Astrocyte (in vitro differentiated cells and primary cell): Measurements from ENCODE around the gene CACNA1D. TPM values are rescaled to one million over a fixed set of nuclear protein-coding genes. Genes with fewer than 3 reads are reported as not detected.

Experiments used
- DNase-seq: peaks from one replicate; pipeline ENCODE4 v3.0.0-alpha.2; 2010; ENCODE audit warnings: low read depth
- FAIRE-seq: peaks from 2 replicates; lab custom pipeline; 2011; peaks lifted over from hg19 to GRCh38; lab: Jason Lieb, UNC
- H2AFZ ChIP-seq: 2 replicates; pipeline ENCODE4 v1.6.0; 2012; ENCODE audit warnings: low read depth, low read length, inconsistent platforms
- H3K27ac ChIP-seq: 2 replicates; pipeline ENCODE4 v1.5.1; 2011; ENCODE audit warnings: low read depth, low read length, inconsistent platforms
- H3K27me3 ChIP-seq: 2 replicates; pipeline ENCODE4 v1.6.0; 2011; ENCODE audit warnings: low read length, inconsistent platforms; ENCODE audit not compliant: insufficient read depth
- H3K36me3 ChIP-seq: 2 replicates; pipeline ENCODE4 v1.5.1; 2011; ENCODE audit warnings: low read length, inconsistent platforms; ENCODE audit not compliant: insufficient read depth
- H3K4me1 ChIP-seq: 2 replicates; pipeline ENCODE4 v1.5.1; 2011; ENCODE audit warnings: low read length, inconsistent platforms; ENCODE audit not compliant: insufficient read depth
- H3K4me2 ChIP-seq: 2 replicates; pipeline ENCODE4 v1.6.0; 2012; ENCODE audit warnings: low read length, inconsistent platforms
- H3K4me3 ChIP-seq: 2 replicates; pipeline ENCODE4 v1.5.1; 2011; ENCODE audit warnings: low read depth, mild to moderate bottlenecking, low read length, inconsistent platforms; ENCODE audit not compliant: insufficient read depth
- H3K79me2 ChIP-seq: 2 replicates; pipeline ENCODE4 v1.6.0; 2012; ENCODE audit warnings: mild to moderate bottlenecking, low read length, inconsistent platforms; ENCODE audit not compliant: insufficient read depth
- H3K9ac ChIP-seq: 2 replicates; pipeline ENCODE4 v1.6.0; 2012; ENCODE audit warnings: mild to moderate bottlenecking, low read length, inconsistent platforms
- H3K9me3 ChIP-seq: 2 replicates; pipeline ENCODE4 v1.5.1; 2012; ENCODE audit warnings: low read depth, mild to moderate bottlenecking, low read length, inconsistent platforms; ENCODE audit not compliant: insufficient read depth
- H4K20me1 ChIP-seq: 2 replicates; pipeline ENCODE4 v1.6.0; 2012; ENCODE audit warnings: low read length, inconsistent platforms; ENCODE audit not compliant: insufficient read depth
- H3K27ac Mint-ChIP-seq: one replicate; pipeline ENCODE4 v1.8.0; 2021; ENCODE audit warnings: mild to moderate bottlenecking, mixed read lengths; ENCODE audit not compliant: unreplicated experiment
- H3K27me3 Mint-ChIP-seq: one replicate; pipeline ENCODE4 v1.8.0; 2021; ENCODE audit warnings: low read depth, mixed read lengths; ENCODE audit not compliant: unreplicated experiment
- H3K36me3 Mint-ChIP-seq: one replicate; pipeline ENCODE4 v1.8.0; 2021; ENCODE audit warnings: low read depth, mixed read lengths; ENCODE audit not compliant: unreplicated experiment
- H3K4me1 Mint-ChIP-seq: one replicate; pipeline ENCODE4 v1.8.0; 2021; ENCODE audit warnings: low read depth, mixed read lengths; ENCODE audit not compliant: unreplicated experiment
- H3K4me3 Mint-ChIP-seq: one replicate; pipeline ENCODE4 v1.8.0; 2021; ENCODE audit warnings: mild to moderate bottlenecking, moderate library complexity, mixed read lengths; ENCODE audit not compliant: unreplicated experiment
- H3K9me3 Mint-ChIP-seq: one replicate; pipeline ENCODE4 v1.8.0; 2021; ENCODE audit warnings: mild to moderate bottlenecking, mixed read lengths; ENCODE audit not compliant: unreplicated experiment
- CTCF ChIP-seq: IDR thresholded peaks from 2 replicates; pipeline ENCODE4 v1.5.1; 2011; ENCODE audit warnings: low read depth, mild to moderate bottlenecking, inconsistent platforms, low read length, moderate library complexity; ENCODE audit not compliant: insufficient read depth
- EZH2 ChIP-seq: IDR thresholded peaks from 2 replicates; pipeline ENCODE4 v1.6.1; 2012; ENCODE audit warnings: mild to moderate bottlenecking, low read length, inconsistent platforms; ENCODE audit not compliant: insufficient read depth
- total RNA-seq: library from RNA; stranded (reverse); gene quantifications from 2 replicates; pipeline ENCODE4 v1.2.1, GENCODE V29; 2021

Gene CACNA1D
- total RNA-seq, 1 donor from 2014 or later = 0.41 TPM

GRCh38 chr3:53593611-53594010, 99.2 kb downstream of the CACNA1D start:
- Histone ChIP-seq H3K4me2 (no peak overlapping the region), H3K36me3 (no peaks in the 10 kb centered on the region), H4K20me1 (no peaks in the 10 kb centered on the region), H2AFZ (no peak overlapping the region), H3K9me3 (no peaks in the 10 kb centered on the region), H3K79me2 (no peaks in the 10 kb centered on the region), H3K27me3 (no peaks in the 10 kb centered on the region), H3K27ac (no peak overlapping the region), H3K9ac (no peak overlapping the region), H3K4me1 (no peaks in the 10 kb centered on the region), H3K4me3 (no peak overlapping the region)
- FAIRE-seq = no peak
- peaks cover 27% of the 10 kb centered on the region for H3K27me3 Mint-ChIP-seq
- H3K9me3 Mint-ChIP-seq = peaks cover 4% of the 10 kb centered on the region
- H3K4me3 Mint-ChIP-seq = no peak overlapping the region
- no peak overlapping the region for H3K27ac Mint-ChIP-seq
- peaks cover 15% of the 10 kb centered on the region for H3K4me1 Mint-ChIP-seq
- TF ChIP-seq CTCF (no peak), EZH2 (no peak)
- H3K36me3 Mint-ChIP-seq = peaks cover 2% of the 10 kb centered on the region
- no peak for DNase-seq

- no peaks in the 10 kb centered on the region for H3K79me2 ChIP-seq
- H3K4me3 ChIP-seq = no peak overlapping the region
- no peak overlapping the region for H3K4me3 Mint-ChIP-seq
- H3K9me3 ChIP-seq = no peaks in the 10 kb centered on the region
- no peaks in the 10 kb centered on the region for H3K36me3 ChIP-seq
- no peak overlapping the region for H3K4me2 ChIP-seq
- no peak overlapping the region for H3K9ac ChIP-seq
- H3K27ac Mint-ChIP-seq = no peak overlapping the region
- peaks cover 2% of the 10 kb centered on the region for H3K36me3 Mint-ChIP-seq
- no peaks in the 10 kb centered on the region for H3K27me3 ChIP-seq
- H3K27me3 Mint-ChIP-seq = peaks cover 27% of the 10 kb centered on the region
- peaks cover 15% of the 10 kb centered on the region for H3K4me1 Mint-ChIP-seq
- H4K20me1 ChIP-seq = no peaks in the 10 kb centered on the region
- H2AFZ ChIP-seq = no peak overlapping the region
- no peak overlapping the region for H3K27ac ChIP-seq
- FAIRE-seq (no peak), DNase-seq (no peak)
- peaks cover 4% of the 10 kb centered on the region for H3K9me3 Mint-ChIP-seq
- no peaks in the 10 kb centered on the region for H3K4me1 ChIP-seq
- TF ChIP-seq EZH2 (no peak), CTCF (no peak)
These were observed 99.9 kb downstream of the CACNA1D start for GRCh38 chr3:53594276-53594675.

DNA sequence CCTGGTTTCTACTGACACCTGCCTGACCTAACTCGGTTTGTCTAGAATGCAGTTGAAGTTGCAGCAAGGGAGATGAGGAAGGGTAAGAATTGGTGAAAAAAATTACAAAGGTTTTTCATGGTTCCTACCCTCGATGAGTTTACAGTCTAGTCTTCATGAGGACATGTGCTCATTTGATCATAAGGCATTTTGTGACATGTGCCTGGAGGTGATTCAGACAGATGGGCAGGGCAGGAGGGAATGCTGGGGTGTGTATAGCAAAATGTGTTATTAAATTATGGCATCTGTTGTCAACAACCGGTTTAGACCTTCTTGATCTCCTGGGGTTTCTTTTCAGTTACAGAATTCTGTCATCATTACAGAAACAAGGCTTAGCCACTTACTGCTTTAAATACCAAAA, 101.2 kb downstream of the CACNA1D start:
- no peak overlapping the region for H2AFZ ChIP-seq
- no peak for FAIRE-seq
- Mint-ChIP-seq H3K27ac (no peak overlapping the region), H3K9me3 (peaks cover 4% of the 10 kb centered on the region), H3K4me1 (peaks cover 15% of the 10 kb centered on the region), H3K36me3 (peaks cover 2% of the 10 kb centered on the region), H3K27me3 (peaks cover 18% of the 10 kb centered on the region), H3K4me3 (no peak overlapping the region)
- H3K4me3 ChIP-seq = no peak overlapping the region
- H4K20me1 ChIP-seq = no peaks in the 10 kb centered on the region
- no peak overlapping the region for H3K9ac ChIP-seq
- no peaks in the 10 kb centered on the region for H3K9me3 ChIP-seq
- TF ChIP-seq EZH2 = no peak
- no peak for TF ChIP-seq CTCF
- H3K27ac ChIP-seq = no peak overlapping the region
- H3K79me2 ChIP-seq = no peaks in the 10 kb centered on the region
- no peak overlapping the region for H3K4me2 ChIP-seq
- H3K27me3 ChIP-seq = no peaks in the 10 kb centered on the region
- no peaks in the 10 kb centered on the region for H3K4me1 ChIP-seq
- DNase-seq = no peak
- no peaks in the 10 kb centered on the region for H3K36me3 ChIP-seq
